CD14-positive monocyte (primary cell): Measurements from ENCODE around the gene SPATA6L. TPM values are rescaled to one million over a fixed set of nuclear protein-coding genes. Genes with fewer than 3 reads are reported as not detected.
A peak's percentile ranks its signal among the peaks of the same experiment; 100 is the strongest.

ENCODE experiments used
- DNase-seq, 3 donors: peaks; one replicate each; pipeline ENCODE4 v3.0.0-alpha.2; 2011 to 2022
- H2AFZ ChIP-seq: 2 replicates; pipeline ENCODE4 v1.6.0; 2012; ENCODE audit warnings: mild to moderate bottlenecking, low read depth, low read length, inconsistent platforms; ENCODE audit not compliant: insufficient read depth, poor library complexity, severe bottlenecking
- H3K27ac ChIP-seq, 2 donors: 1 replicate in 1 of 2; 2 replicates in 1 of 2; pipeline ENCODE4 v1.5.1; 2012 to 2013; ENCODE audit warnings: low read length in 2 of 2, control low read depth in 1 of 2, inconsistent platforms in 1 of 2, low read depth in 1 of 2, mild to moderate bottlenecking in 1 of 2
- H3K27me3 ChIP-seq, 2 donors: one replicate each; pipeline versions ENCODE4 v1.6.0 to v1.6.1; 2011 to 2013; ENCODE audit warnings: low read length in 2 of 2; ENCODE audit not compliant: control insufficient read depth in 2 of 2, insufficient read depth in 2 of 2
- H3K36me3 ChIP-seq, 2 donors: replicated peaks in 1 of 2; 1 replicate in 1 of 2; 2 replicates in 1 of 2; pipeline versions ENCODE4 v1.5.1 to v1.6.1; 2012 to 2013; ENCODE audit warnings: low read length in 2 of 2, control low read depth in 1 of 2, inconsistent platforms in 1 of 2, mild to moderate bottlenecking in 1 of 2; ENCODE audit not compliant: insufficient read depth in 2 of 2, control insufficient read depth in 1 of 2
- H3K4me1 ChIP-seq, 2 donors: 1 replicate in 1 of 2; 2 replicates in 1 of 2; pipeline versions ENCODE4 v1.5.1 to v1.6.1; 2012 to 2013; ENCODE audit warnings: low read length in 2 of 2, control low read depth in 1 of 2, inconsistent platforms in 1 of 2, mild to moderate bottlenecking in 1 of 2, moderate library complexity in 1 of 2; ENCODE audit not compliant: insufficient read depth in 2 of 2, control insufficient read depth in 1 of 2
- H3K4me2 ChIP-seq: replicated peaks from 2 replicates; pipeline ENCODE3; 2012; ENCODE audit warnings: low read length, moderate library complexity, mild to moderate bottlenecking; ENCODE audit not compliant: poor library complexity, severe bottlenecking; ENCODE audit errors: extremely low read depth
- H3K4me3 ChIP-seq, 3 experiments: fragments of 200-600 bp in 1 of 3; sonication (generic) in 1 of 3; replicated peaks in 1 of 3; 1 replicate in 2 of 3; 2 replicates in 1 of 3; pipeline ENCODE4 v1.5.1; 2011 to 2013; ENCODE audit warnings: low read length in 3 of 3, mild to moderate bottlenecking in 3 of 3, control low read depth in 2 of 3, low read depth in 2 of 3, inconsistent platforms in 1 of 3, moderate library complexity in 1 of 3
- H3K79me2 ChIP-seq: 2 replicates; pipeline ENCODE4 v1.6.0; 2012; ENCODE audit warnings: mild to moderate bottlenecking, control low read depth, inconsistent platforms, low read length, moderate library complexity; ENCODE audit not compliant: insufficient read depth
- H3K9ac ChIP-seq: 2 replicates; pipeline ENCODE4 v1.6.0; 2017; ENCODE audit warnings: low read length, mild to moderate bottlenecking; ENCODE audit not compliant: insufficient read depth, poor library complexity, severe bottlenecking
- H3K9me3 ChIP-seq, 2 donors: replicated peaks in 1 of 2; 1 replicate in 1 of 2; 2 replicates in 1 of 2; pipeline versions ENCODE4 v1.5.1 to v1.6.1; 2012 to 2013; ENCODE audit warnings: low read length in 2 of 2, control low read depth in 1 of 2; ENCODE audit not compliant: control insufficient read depth in 1 of 2, insufficient read depth in 1 of 2
- H4K20me1 ChIP-seq: 2 replicates; pipeline ENCODE4 v1.6.0; 2012; ENCODE audit warnings: mild to moderate bottlenecking, low read length, control low read depth, moderate library complexity; ENCODE audit not compliant: insufficient read depth
- H3K27ac Mint-ChIP-seq, 7 donors: one replicate each; pipeline ENCODE4 v1.8.0; 2020; ENCODE audit warnings: mild to moderate bottlenecking in 7 of 7, mixed read lengths in 7 of 7, moderate library complexity in 6 of 7, inconsistent platforms in 2 of 7
- H3K27me3 Mint-ChIP-seq, 3 donors: one replicate each; pipeline ENCODE4 v1.8.0; 2021 to 2022; ENCODE audit warnings: low read depth in 3 of 3, mild to moderate bottlenecking in 3 of 3, mixed read lengths in 3 of 3, moderate library complexity in 3 of 3, inconsistent platforms in 1 of 3
- H3K36me3 Mint-ChIP-seq, 2 donors: one replicate each; pipeline ENCODE4 v1.8.0; 2020; ENCODE audit warnings: mixed read lengths in 2 of 2, inconsistent platforms in 1 of 2, mild to moderate bottlenecking in 1 of 2
- H3K4me1 Mint-ChIP-seq: one replicate; pipeline ENCODE4 v1.8.0; 2020; ENCODE audit warnings: mild to moderate bottlenecking, mixed read lengths
- H3K4me3 Mint-ChIP-seq, 2 donors: one replicate each; pipeline ENCODE4 v1.8.0; 2020; ENCODE audit warnings: mild to moderate bottlenecking in 2 of 2, mixed read lengths in 2 of 2, moderate library complexity in 1 of 2
- H3K9me3 Mint-ChIP-seq, 7 donors: one replicate each; pipeline ENCODE4 v1.8.0; 2020 to 2022; ENCODE audit warnings: mixed read lengths in 7 of 7, mild to moderate bottlenecking in 6 of 7, moderate library complexity in 6 of 7, inconsistent platforms in 2 of 7
- WGBS: methylation state at CpG from one replicate; pipeline ENCODE4 v1.1.5; 2013; ENCODE audit warnings: missing lambda C conversion rate; ENCODE audit not compliant: insufficient coverage; 5-methylcytosine and 5-hydroxymethylcytosine counted together
- intact Hi-C, 2 donors: fragments of 100-400 bp; cut with micrococcal nuclease; formaldehyde crosslinking; loops; one replicate each; pipeline versions ENCODE4 v1.15.0 to v1.15.1; 2023
- polyA plus RNA-seq, 3 donors: library from polyadenylated mRNA; depleted of rRNA in 1 of 3; unstranded in 2 of 3; stranded (reverse) in 1 of 3; fragments of 300-500 nt in 2 of 3; fragments of >200 nt in 1 of 3; fragmentation: Illumina TruSeq in 2 of 3; gene quantifications; 1 replicate in 2 of 3; 2 replicates in 1 of 3; pipeline ENCODE4 v1.2.3, GENCODE V29; 2012 to 2021
- TF ChIP-seq, protein P1 (sequence below): fragments of 200-600 bp; IDR thresholded peaks from one replicate; pipeline ENCODE4 v1.8.0; 2022; ENCODE audit warnings: antibody characterized with exemption, mild to moderate bottlenecking

Gene SPATA6L
- polyA plus RNA-seq, 3 donors, result not detected

DNA sequence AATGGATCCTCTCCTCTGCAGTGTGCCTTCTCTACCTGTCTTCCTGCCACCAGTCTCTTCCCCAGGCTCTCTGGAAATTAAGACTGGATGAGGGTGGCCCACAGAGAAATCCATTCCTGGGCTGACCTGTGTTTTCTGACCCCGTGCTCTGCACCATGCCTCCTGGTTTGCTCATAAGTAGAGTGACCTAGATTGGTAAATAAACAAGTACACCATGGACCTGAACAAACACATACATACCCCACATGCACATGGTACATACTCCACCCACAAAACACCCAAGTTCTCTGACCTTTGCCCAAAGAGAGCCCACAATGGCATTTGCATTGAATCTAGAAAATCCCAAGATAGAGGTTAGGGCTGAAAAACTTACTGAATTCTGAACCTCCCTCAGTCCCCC is 81.6 kb downstream of the SPATA6L start:
- no peak overlapping the region for H3K4me2 ChIP-seq
- H3K9me3 Mint-ChIP-seq, result no peaks in the 10 kb centered on the region
- no peak overlapping the region for H3K4me3 ChIP-seq
- H3K9ac ChIP-seq, result no peak overlapping the region
- H3K27me3 Mint-ChIP-seq, result peaks cover 0 to 4% (median 1%) of the 10 kb centered on the region in 3 donors
- H3K27me3 ChIP-seq, result no peaks in the 10 kb centered on the region
- no CpG with 5 or more reads among the region's 1 CpG for WGBS
- DNase-seq, result no peak
- no peak overlapping the region for H3K4me3 Mint-ChIP-seq
- no peaks in the 10 kb centered on the region for H4K20me1 ChIP-seq
- H3K27ac Mint-ChIP-seq, result no peak overlapping the region
- no peak overlapping the region for H3K27ac ChIP-seq
- H3K36me3 ChIP-seq, result no peaks in the 10 kb centered on the region
- no peaks in the 10 kb centered on the region for H3K36me3 Mint-ChIP-seq
- H3K9me3 ChIP-seq, result no peaks in the 10 kb centered on the region
- TF ChIP-seq, protein P1, sequence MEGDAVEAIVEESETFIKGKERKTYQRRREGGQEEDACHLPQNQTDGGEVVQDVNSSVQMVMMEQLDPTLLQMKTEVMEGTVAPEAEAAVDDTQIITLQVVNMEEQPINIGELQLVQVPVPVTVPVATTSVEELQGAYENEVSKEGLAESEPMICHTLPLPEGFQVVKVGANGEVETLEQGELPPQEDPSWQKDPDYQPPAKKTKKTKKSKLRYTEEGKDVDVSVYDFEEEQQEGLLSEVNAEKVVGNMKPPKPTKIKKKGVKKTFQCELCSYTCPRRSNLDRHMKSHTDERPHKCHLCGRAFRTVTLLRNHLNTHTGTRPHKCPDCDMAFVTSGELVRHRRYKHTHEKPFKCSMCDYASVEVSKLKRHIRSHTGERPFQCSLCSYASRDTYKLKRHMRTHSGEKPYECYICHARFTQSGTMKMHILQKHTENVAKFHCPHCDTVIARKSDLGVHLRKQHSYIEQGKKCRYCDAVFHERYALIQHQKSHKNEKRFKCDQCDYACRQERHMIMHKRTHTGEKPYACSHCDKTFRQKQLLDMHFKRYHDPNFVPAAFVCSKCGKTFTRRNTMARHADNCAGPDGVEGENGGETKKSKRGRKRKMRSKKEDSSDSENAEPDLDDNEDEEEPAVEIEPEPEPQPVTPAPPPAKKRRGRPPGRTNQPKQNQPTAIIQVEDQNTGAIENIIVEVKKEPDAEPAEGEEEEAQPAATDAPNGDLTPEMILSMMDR, result no peak
- H3K4me1 Mint-ChIP-seq, result no peaks in the 10 kb centered on the region
- H3K4me1 ChIP-seq, result no peaks in the 10 kb centered on the region
- H2AFZ ChIP-seq, result no peak overlapping the region
- intact Hi-C loops, result no loop called here
- H3K79me2 ChIP-seq, result no peaks in the 10 kb centered on the region

DNA sequence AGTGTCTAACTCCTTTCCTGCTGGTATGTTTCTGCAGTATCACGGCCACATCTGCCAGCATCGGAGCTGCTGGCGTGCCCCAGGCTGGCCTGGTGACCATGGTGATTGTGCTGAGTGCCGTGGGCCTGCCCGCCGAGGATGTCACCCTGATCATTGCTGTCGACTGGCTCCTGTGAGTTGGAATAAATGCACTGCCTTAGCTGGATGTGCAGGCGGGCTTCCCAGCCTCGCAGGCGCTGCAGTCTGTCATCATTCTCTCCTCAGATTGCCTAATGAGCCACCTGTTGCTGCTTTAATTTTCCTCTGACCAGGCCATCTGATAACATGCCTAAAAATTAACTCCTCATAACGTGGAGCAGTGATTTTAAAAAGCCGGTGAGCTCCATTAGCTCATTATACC is 83.3 kb downstream of the SPATA6L start:
- DNase-seq, result no peak
- H3K4me1 ChIP-seq, result no peaks in the 10 kb centered on the region
- intact Hi-C loops, result no loop called here
- H3K9me3 Mint-ChIP-seq, result no peaks in the 10 kb centered on the region
- no peak overlapping the region for H3K4me2 ChIP-seq
- H3K36me3 Mint-ChIP-seq, result no peaks in the 10 kb centered on the region
- peaks cover 0 to 4% (median 1%) of the 10 kb centered on the region in 3 donors for H3K27me3 Mint-ChIP-seq
- H3K4me3 Mint-ChIP-seq, result no peak overlapping the region
- no peaks in the 10 kb centered on the region for H3K9me3 ChIP-seq
- H2AFZ ChIP-seq, result no peak overlapping the region
- H3K4me3 ChIP-seq, result no peak overlapping the region
- H3K36me3 ChIP-seq, result no peaks in the 10 kb centered on the region
- WGBS, result 96% methylated on average over 10 of the region's 12 CpGs
- no peaks in the 10 kb centered on the region for H3K4me1 Mint-ChIP-seq
- peak overlapping the region in 1 of 7 donors; percentile 54 for H3K27ac Mint-ChIP-seq
- H3K27ac ChIP-seq, result no peak overlapping the region
- no peaks in the 10 kb centered on the region for H3K79me2 ChIP-seq
- H3K9ac ChIP-seq, result no peak overlapping the region
- no peaks in the 10 kb centered on the region for H3K27me3 ChIP-seq
- TF ChIP-seq, protein P1, result no peak
- H4K20me1 ChIP-seq, result no peaks in the 10 kb centered on the region
